GM12878 (cell line): ENCODE measurements around the gene MZT2A. TPM values are rescaled to one million over a fixed set of nuclear protein-coding genes. Genes with fewer than 3 reads are reported as not detected.

Experiments
- ATAC-seq: fragments of 200-7000 bp; cut with Tn5 transposase; 3 replicates; pipeline ENCODE4 v1.9.1; 2020; ENCODE audit warnings: mild to moderate bottlenecking, moderate library complexity
- BruUV-seq: library from RNA; stranded (reverse); fragments of 400-500 nt; replicated peaks from 2 replicates; lab custom pipeline; 2021; lab: Mats Ljungman, UMichigan
- CTCF ChIA-PET: fragments of 300-600 bp; sonication (Branson Sonifier 250); formaldehyde crosslinking; extraction: SDS; loops from one replicate; lab custom pipeline; 2021; ENCODE audit warnings: inconsistent platforms; lab: Yijun Ruan, JAX
- POLR2A ChIA-PET: fragments of 350-600 bp; formaldehyde crosslinking; extraction: SDS; loops from one replicate; lab custom pipeline; 2021; ENCODE audit warnings: inconsistent platforms; lab: Charles Lee
- RAD21 ChIA-PET: fragments of 300-600 bp; sonication (Branson Sonifier 250); formaldehyde crosslinking; loops from one replicate; lab custom pipeline; 2023; ENCODE audit warnings: antibody characterized with exemption; ENCODE audit not compliant: unreplicated experiment; lab: Charles Lee
- SMC1A ChIA-PET: fragments of 300-600 bp; sonication (Branson Sonifier 250); formaldehyde crosslinking; loops from one replicate; lab custom pipeline; 2023; ENCODE audit not compliant: unreplicated experiment, uncharacterized antibody; lab: Charles Lee
- DNase-seq: peaks from one replicate; pipeline ENCODE4 v3.0.0-alpha.2; 2011; ENCODE audit warnings: low read depth, low spot score
- FAIRE-seq: peaks from 3 replicates; lab custom pipeline; 2011; peaks lifted over from hg19 to GRCh38; lab: Jason Lieb, UNC
- H2AFZ ChIP-seq: 2 replicates; pipeline ENCODE4 v1.6.0; 2011; ENCODE audit warnings: low read depth, low read length, control low read depth; ENCODE audit not compliant: control insufficient read depth
- H3K27ac ChIP-seq: 2 replicates; pipeline ENCODE4 v1.5.1; 2011; ENCODE audit warnings: control low read depth; ENCODE audit not compliant: control insufficient read depth, insufficient read depth
- H3K27me3 ChIP-seq, 2 experiments: replicated peaks in 1 of 2; 2 replicates each; pipeline versions ENCODE4 v1.6.0 to v1.6.1; 2011; ENCODE audit warnings: low read length in 1 of 2; ENCODE audit not compliant: control insufficient read depth in 2 of 2, insufficient read depth in 2 of 2
- H3K36me3 ChIP-seq, 2 experiments: 2 replicates each; pipeline ENCODE4 v1.5.1; 2011; ENCODE audit warnings: low read length in 1 of 2; ENCODE audit not compliant: control insufficient read depth in 2 of 2, insufficient read depth in 2 of 2
- H3K4me1 ChIP-seq: 2 replicates; pipeline ENCODE4 v1.6.1; 2011; ENCODE audit warnings: mild to moderate bottlenecking, low read length, moderate library complexity, mixed read lengths; ENCODE audit not compliant: control insufficient read depth, insufficient read depth
- H3K4me2 ChIP-seq: 2 replicates; pipeline ENCODE4 v1.6.0; 2011; ENCODE audit warnings: control low read depth; ENCODE audit not compliant: control insufficient read depth, insufficient read depth
- H3K4me3 ChIP-seq: fragments of 200-600 bp; sonication (generic); 2 replicates; pipeline ENCODE4 v1.5.1; 2016
- H3K79me2 ChIP-seq: 2 replicates; pipeline ENCODE4 v1.6.0; 2011; ENCODE audit warnings: low read length; ENCODE audit not compliant: control insufficient read depth, insufficient read depth
- H3K9ac ChIP-seq: 2 replicates; pipeline ENCODE4 v1.8.0; 2011; ENCODE audit warnings: low read length, control low read depth, mixed read lengths; ENCODE audit not compliant: control insufficient read depth, insufficient read depth
- H3K9me3 ChIP-seq: replicated peaks from 3 replicates; pipeline ENCODE4 v1.5.1; 2011; ENCODE audit warnings: mild to moderate bottlenecking, low read length; ENCODE audit not compliant: control insufficient read depth, insufficient read depth
- H4K20me1 ChIP-seq: 2 replicates; pipeline ENCODE4 v1.6.0; 2011; ENCODE audit not compliant: control insufficient read depth, insufficient read depth
- EZH2 ChIP-seq: IDR thresholded peaks from 2 replicates; pipeline ENCODE4 v1.6.1; 2012; ENCODE audit warnings: low read depth, mild to moderate bottlenecking, control low read depth, inconsistent platforms, low read length, borderline replicate concordance; ENCODE audit not compliant: control insufficient read depth
- HDAC6 ChIP-seq: fragments of 200-600 bp; sonication (generic); IDR thresholded peaks from one replicate; pipeline ENCODE4 v1.8.0; 2017; ENCODE audit warnings: antibody characterized with exemption; ENCODE audit not compliant: unreplicated experiment
- TARDBP ChIP-seq: IDR thresholded peaks from 2 replicates; pipeline ENCODE4 v1.6.1; 2016; ENCODE audit warnings: borderline replicate concordance
- WRNIP1 ChIP-seq: IDR thresholded peaks from 2 replicates; pipeline ENCODE4 v1.6.1; 2011; ENCODE audit warnings: low read depth, low read length, improper control_type of control experiment, borderline replicate concordance
- ZZZ3 ChIP-seq: IDR thresholded peaks from 2 replicates; pipeline ENCODE4 v1.6.1; 2011; ENCODE audit warnings: low read depth; ENCODE audit not compliant: control insufficient read depth, insufficient read length
- WGBS: methylation state at CpG from one replicate; pipeline ENCODE4 v1.1.6; 2016; ENCODE audit warnings: low lambda C conversion rate; ENCODE audit not compliant: insufficient replicate concordance, insufficient coverage; ENCODE audit errors: missing lambda C conversion rate; 5-methylcytosine and 5-hydroxymethylcytosine counted together
- in situ Hi-C: fragments of 300-500 bp; cut with MboI; formaldehyde crosslinking; loops from 9 replicates; pipeline ENCODE4 v1.14.3; 2018; ENCODE audit warnings: mixed read lengths
- intact Hi-C: fragments of 100-400 bp; cut with micrococcal nuclease; formaldehyde crosslinking; loops from one replicate; pipeline ENCODE4 v1.14.2; 2022; ENCODE audit not compliant: unreplicated experiment
- polyA plus RNA-seq, 11 experiments: library from polyadenylated mRNA; depleted of rRNA in 4 of 11; unstranded in 6 of 11; stranded (reverse) in 5 of 11; fragments of >200 nt; fragmentation: Nextera tagmentation in 4 of 11; fragmentation: Illumina TruSeq in 1 of 11; extraction: Ambion mirVana in 4 of 11; extraction: Trizol in 1 of 11; gene quantifications; 1 replicate in 1 of 11; 2 replicates in 10 of 11; pipeline versions ENCODE4 v1.2.1 to v1.2.3, GENCODE V29; 2011 to 2016; ENCODE audit warnings: inconsistent platforms in 2 of 11, missing spikeins in 2 of 11, low read depth in 1 of 11
- total RNA-seq, 4 experiments: library from RNA; depleted of rRNA in 3 of 4; stranded (reverse); fragments of >200 nt in 3 of 4; fragmentation: Illumina TruSeq in 1 of 4; extraction: Trizol in 1 of 4; gene quantifications; 2 replicates each; pipeline versions ENCODE4 v1.2.1 to v1.2.3, GENCODE V29; 2013 to 2021
- TF ChIP-seq, protein P1 (sequence below): fragments of 150-350 bp; IDR thresholded peaks from 2 replicates; pipeline ENCODE4 v1.6.1; 2016; ENCODE audit warnings: low read depth, low read length
- TF ChIP-seq, protein P2 (sequence below): fragments of 450-650 bp; IDR thresholded peaks from 2 replicates; pipeline ENCODE4 v1.6.1; 2018; ENCODE audit warnings: borderline replicate concordance, mild to moderate bottlenecking; ENCODE audit not compliant: partially characterized antibody
- TF ChIP-seq, protein P3 (sequence below): IDR thresholded peaks from 2 replicates; pipeline ENCODE4 v1.6.1; 2011; ENCODE audit warnings: mild to moderate bottlenecking, low read depth, low read length, moderate library complexity; ENCODE audit not compliant: insufficient replicate concordance
- TF ChIP-seq, protein P4 (sequence below): IDR thresholded peaks from 2 replicates; pipeline ENCODE4 v1.6.1; 2012; ENCODE audit warnings: mild to moderate bottlenecking, low read depth, low read length
- TF ChIP-seq, protein P5 (sequence below): fragments of 150-350 bp; IDR thresholded peaks from 2 replicates; pipeline ENCODE4 v1.6.1; 2014; ENCODE audit warnings: mild to moderate bottlenecking, low read depth, low read length

The MZT2A gene
- total and polyA plus RNA-seq, 10 of the 15 experiments (the other 5 are each of a cell fraction or from before 2014, with no cell fraction given): 6.3 to 325 (median 151) TPM

DNA sequence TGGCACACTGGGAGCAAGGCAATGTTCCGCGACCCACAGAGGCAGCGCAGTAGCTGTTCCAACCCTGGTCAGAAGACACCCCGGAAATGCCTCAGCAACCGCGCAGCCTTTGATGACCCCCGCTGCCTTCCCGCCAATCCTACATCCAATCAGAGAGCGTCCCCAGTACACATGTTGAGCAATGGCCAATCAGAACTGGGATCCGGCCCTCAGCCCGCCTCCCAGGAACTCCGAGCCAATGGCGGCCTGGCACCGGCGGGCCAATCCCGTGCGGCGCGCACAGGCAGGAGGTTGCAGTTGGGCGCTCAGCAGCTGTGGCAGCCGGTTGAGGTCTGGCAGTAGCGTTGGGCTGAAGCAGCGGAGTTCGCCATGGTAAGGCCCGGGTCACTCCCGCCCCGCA lies 16.4 kb downstream of the MZT2A start, which contains the start of gene TUBA3D:
Gene TUBA3D (plus strand): TSS at position 289 of the 400 bp plus-strand sequence. CDS start 81 bp downstream, at position 370.
- H4K20me1 ChIP-seq: no peaks in the 10 kb centered on the region
- H2AFZ ChIP-seq: no peak within 1 kb of the TSS
- H3K4me2 ChIP-seq: no peak within 1 kb of the TSS
- H3K36me3 ChIP-seq: no peaks in the 10 kb centered on the region
- no peak within 1 kb of the TSS for H3K4me3 ChIP-seq
- H3K9ac ChIP-seq: no peak within 1 kb of the TSS
- H3K27me3 ChIP-seq: no peaks in the 10 kb centered on the region
- POLR2A ChIA-PET: no interaction called here
- RAD21 ChIA-PET: no interaction called here
- CTCF ChIA-PET: no interaction called here
- no peaks in the 10 kb centered on the region for H3K9me3 ChIP-seq
- ATAC-seq (no peak), DNase-seq (no peak), FAIRE-seq (no peak)
- no peaks in the 10 kb centered on the region for H3K79me2 ChIP-seq
- in situ Hi-C loops (no loop called here), intact Hi-C loops (no loop called here)
- BruUV-seq: no TSS peak
- H3K27ac ChIP-seq: no peak within 1 kb of the TSS
- WGBS: 96% methylated on average over 24 of the region's 27 CpGs
- SMC1A ChIA-PET: no interaction called here
- H3K4me1 ChIP-seq: no peaks in the 10 kb centered on the region
- TF ChIP-seq HDAC6: no peak
- no peak for TF ChIP-seq TARDBP
- no peak for TF ChIP-seq EZH2
- TF ChIP-seq, protein P1, sequence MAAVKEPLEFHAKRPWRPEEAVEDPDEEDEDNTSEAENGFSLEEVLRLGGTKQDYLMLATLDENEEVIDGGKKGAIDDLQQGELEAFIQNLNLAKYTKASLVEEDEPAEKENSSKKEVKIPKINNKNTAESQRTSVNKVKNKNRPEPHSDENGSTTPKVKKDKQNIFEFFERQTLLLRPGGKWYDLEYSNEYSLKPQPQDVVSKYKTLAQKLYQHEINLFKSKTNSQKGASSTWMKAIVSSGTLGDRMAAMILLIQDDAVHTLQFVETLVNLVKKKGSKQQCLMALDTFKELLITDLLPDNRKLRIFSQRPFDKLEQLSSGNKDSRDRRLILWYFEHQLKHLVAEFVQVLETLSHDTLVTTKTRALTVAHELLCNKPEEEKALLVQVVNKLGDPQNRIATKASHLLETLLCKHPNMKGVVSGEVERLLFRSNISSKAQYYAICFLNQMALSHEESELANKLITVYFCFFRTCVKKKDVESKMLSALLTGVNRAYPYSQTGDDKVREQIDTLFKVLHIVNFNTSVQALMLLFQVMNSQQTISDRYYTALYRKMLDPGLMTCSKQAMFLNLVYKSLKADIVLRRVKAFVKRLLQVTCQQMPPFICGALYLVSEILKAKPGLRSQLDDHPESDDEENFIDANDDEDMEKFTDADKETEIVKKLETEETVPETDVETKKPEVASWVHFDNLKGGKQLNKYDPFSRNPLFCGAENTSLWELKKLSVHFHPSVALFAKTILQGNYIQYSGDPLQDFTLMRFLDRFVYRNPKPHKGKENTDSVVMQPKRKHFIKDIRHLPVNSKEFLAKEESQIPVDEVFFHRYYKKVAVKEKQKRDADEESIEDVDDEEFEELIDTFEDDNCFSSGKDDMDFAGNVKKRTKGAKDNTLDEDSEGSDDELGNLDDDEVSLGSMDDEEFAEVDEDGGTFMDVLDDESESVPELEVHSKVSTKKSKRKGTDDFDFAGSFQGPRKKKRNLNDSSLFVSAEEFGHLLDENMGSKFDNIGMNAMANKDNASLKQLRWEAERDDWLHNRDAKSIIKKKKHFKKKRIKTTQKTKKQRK: no peak
- TF ChIP-seq, protein P2, sequence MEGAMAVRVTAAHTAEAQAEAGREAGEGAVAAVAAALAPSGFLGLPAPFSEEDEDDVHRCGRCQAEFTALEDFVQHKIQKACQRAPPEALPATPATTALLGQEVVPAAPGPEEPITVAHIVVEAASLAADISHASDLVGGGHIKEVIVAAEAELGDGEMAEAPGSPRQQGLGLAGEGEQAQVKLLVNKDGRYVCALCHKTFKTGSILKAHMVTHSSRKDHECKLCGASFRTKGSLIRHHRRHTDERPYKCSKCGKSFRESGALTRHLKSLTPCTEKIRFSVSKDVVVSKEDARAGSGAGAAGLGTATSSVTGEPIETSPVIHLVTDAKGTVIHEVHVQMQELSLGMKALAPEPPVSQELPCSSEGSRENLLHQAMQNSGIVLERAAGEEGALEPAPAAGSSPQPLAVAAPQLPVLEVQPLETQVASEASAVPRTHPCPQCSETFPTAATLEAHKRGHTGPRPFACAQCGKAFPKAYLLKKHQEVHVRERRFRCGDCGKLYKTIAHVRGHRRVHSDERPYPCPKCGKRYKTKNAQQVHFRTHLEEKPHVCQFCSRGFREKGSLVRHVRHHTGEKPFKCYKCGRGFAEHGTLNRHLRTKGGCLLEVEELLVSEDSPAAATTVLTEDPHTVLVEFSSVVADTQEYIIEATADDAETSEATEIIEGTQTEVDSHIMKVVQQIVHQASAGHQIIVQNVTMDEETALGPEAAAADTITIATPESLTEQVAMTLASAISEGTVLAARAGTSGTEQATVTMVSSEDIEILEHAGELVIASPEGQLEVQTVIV: no peak
- no peak for TF ChIP-seq ZZZ3
- TF ChIP-seq, protein P3, sequence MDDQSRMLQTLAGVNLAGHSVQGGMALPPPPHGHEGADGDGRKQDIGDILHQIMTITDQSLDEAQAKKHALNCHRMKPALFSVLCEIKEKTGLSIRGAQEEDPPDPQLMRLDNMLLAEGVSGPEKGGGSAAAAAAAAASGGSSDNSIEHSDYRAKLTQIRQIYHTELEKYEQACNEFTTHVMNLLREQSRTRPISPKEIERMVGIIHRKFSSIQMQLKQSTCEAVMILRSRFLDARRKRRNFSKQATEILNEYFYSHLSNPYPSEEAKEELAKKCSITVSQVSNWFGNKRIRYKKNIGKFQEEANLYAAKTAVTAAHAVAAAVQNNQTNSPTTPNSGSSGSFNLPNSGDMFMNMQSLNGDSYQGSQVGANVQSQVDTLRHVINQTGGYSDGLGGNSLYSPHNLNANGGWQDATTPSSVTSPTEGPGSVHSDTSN: no peak
- no peak for TF ChIP-seq WRNIP1
- TF ChIP-seq, protein P4, sequence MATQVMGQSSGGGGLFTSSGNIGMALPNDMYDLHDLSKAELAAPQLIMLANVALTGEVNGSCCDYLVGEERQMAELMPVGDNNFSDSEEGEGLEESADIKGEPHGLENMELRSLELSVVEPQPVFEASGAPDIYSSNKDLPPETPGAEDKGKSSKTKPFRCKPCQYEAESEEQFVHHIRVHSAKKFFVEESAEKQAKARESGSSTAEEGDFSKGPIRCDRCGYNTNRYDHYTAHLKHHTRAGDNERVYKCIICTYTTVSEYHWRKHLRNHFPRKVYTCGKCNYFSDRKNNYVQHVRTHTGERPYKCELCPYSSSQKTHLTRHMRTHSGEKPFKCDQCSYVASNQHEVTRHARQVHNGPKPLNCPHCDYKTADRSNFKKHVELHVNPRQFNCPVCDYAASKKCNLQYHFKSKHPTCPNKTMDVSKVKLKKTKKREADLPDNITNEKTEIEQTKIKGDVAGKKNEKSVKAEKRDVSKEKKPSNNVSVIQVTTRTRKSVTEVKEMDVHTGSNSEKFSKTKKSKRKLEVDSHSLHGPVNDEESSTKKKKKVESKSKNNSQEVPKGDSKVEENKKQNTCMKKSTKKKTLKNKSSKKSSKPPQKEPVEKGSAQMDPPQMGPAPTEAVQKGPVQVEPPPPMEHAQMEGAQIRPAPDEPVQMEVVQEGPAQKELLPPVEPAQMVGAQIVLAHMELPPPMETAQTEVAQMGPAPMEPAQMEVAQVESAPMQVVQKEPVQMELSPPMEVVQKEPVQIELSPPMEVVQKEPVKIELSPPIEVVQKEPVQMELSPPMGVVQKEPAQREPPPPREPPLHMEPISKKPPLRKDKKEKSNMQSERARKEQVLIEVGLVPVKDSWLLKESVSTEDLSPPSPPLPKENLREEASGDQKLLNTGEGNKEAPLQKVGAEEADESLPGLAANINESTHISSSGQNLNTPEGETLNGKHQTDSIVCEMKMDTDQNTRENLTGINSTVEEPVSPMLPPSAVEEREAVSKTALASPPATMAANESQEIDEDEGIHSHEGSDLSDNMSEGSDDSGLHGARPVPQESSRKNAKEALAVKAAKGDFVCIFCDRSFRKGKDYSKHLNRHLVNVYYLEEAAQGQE: no peak
- TF ChIP-seq, protein P5, sequence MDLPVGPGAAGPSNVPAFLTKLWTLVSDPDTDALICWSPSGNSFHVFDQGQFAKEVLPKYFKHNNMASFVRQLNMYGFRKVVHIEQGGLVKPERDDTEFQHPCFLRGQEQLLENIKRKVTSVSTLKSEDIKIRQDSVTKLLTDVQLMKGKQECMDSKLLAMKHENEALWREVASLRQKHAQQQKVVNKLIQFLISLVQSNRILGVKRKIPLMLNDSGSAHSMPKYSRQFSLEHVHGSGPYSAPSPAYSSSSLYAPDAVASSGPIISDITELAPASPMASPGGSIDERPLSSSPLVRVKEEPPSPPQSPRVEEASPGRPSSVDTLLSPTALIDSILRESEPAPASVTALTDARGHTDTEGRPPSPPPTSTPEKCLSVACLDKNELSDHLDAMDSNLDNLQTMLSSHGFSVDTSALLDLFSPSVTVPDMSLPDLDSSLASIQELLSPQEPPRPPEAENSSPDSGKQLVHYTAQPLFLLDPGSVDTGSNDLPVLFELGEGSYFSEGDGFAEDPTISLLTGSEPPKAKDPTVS: no peak
